HG03108 (cell line): ENCODE measurements around the gene DHX36.

Experiments
- ATAC-seq: cut with Tn5 transposase; IDR thresholded peaks from one replicate; pipeline ENCODE4 v1.9.1; 2021; ENCODE audit warnings: moderate library complexity; ENCODE audit not compliant: unreplicated experiment

Gene DHX36

GRCh38 chr3:154323891-154324738, at the start of gene DHX36:
Gene DHX36 (minus strand): TSS chr3:154324487. CDS start chr3:154324416, 71 bp downstream.
- ATAC-seq, result peak; percentile 95

GRCh38 chr3:154367221-154367620, 42.9 kb upstream of the DHX36 start:
- no peak for ATAC-seq

- no peak for ATAC-seq
Measured at GRCh38 chr3:154364849-154365248, 40.6 kb upstream of the DHX36 start.

GRCh38 chr3:154361099-154361498, 36.8 kb upstream of the DHX36 start:
- no peak for ATAC-seq

GRCh38 chr3:154356009-154356408, 31.7 kb upstream of the DHX36 start:
- ATAC-seq, result no peak

GRCh38 chr3:154349223-154349622, 24.9 kb upstream of the DHX36 start:
- no peak for ATAC-seq

GRCh38 chr3:154345422-154346122, 21.3 kb upstream of the DHX36 start:
- no peak for ATAC-seq

GRCh38 chr3:154338570-154338969, 14.3 kb upstream of the DHX36 start:
- no peak for ATAC-seq

- no peak for ATAC-seq
Measured at GRCh38 chr3:154338008-154338407, 13.7 kb upstream of the DHX36 start.

- ATAC-seq, result no peak
Measured at GRCh38 chr3:154334973-154335420, 10.7 kb upstream of the DHX36 start.

- no peak for ATAC-seq
Measured at GRCh38 chr3:154327871-154328270, 3.6 kb upstream of the DHX36 start.

GRCh38 chr3:154324919-154325318, 632 bp upstream of the DHX36 start:
- ATAC-seq, result no peak

GRCh38 chr3:154316974-154317767, 7.1 kb downstream of the DHX36 start:
- no peak for ATAC-seq

GRCh38 chr3:154314152-154314551, 10.1 kb downstream of the DHX36 start:
- ATAC-seq, result no peak

GRCh38 chr3:154310840-154311239, 13.4 kb downstream of the DHX36 start:
- no peak for ATAC-seq

GRCh38 chr3:154307363-154307762, 16.9 kb downstream of the DHX36 start:
- no peak for ATAC-seq

- peak; percentile 43 for ATAC-seq
Measured at GRCh38 chr3:154304936-154305335, 19.4 kb downstream of the DHX36 start.

GRCh38 chr3:154304116-154304786, 20.0 kb downstream of the DHX36 start:
- no peak for ATAC-seq

GRCh38 chr3:154301561-154301960, 22.7 kb downstream of the DHX36 start:
- no peak for ATAC-seq

GRCh38 chr3:154294016-154294415, 30.3 kb downstream of the DHX36 start:
- no peak for ATAC-seq

GRCh38 chr3:154290187-154290586, 34.1 kb downstream of the DHX36 start:
- no peak for ATAC-seq
